Right atrium auricular region (tissue), 2 donors: ENCODE measurements around the gene TUSC2. TPM values are rescaled to one million over a fixed set of nuclear protein-coding genes. Genes with fewer than 3 reads are reported as not detected.

Source experiments
- DNase-seq: peaks from one replicate; pipeline ENCODE4 v3.0.0-alpha.2; 2019; ENCODE audit warnings: low spot score
- H3K27ac ChIP-seq, 2 donors: fragments of 200-600 bp; sonication (generic); 1 replicate in 1 of 2; 2 replicates in 1 of 2; pipeline ENCODE4 v1.5.1; 2016 to 2019
- H3K27me3 ChIP-seq, 2 donors: fragments of 200-600 bp; sonication (generic); one replicate each; pipeline versions ENCODE4 v1.5.1 to v1.6.0; 2017 to 2019
- H3K36me3 ChIP-seq: fragments of 200-600 bp; sonication (generic); one replicate; pipeline ENCODE4 v1.5.1; 2016
- H3K4me1 ChIP-seq, 2 donors: fragments of 200-600 bp; sonication (generic); one replicate each; pipeline versions ENCODE4 v1.5.1 to v1.6.0; 2017 to 2019
- H3K4me3 ChIP-seq, 2 donors: fragments of 200-600 bp; sonication (generic); 1 replicate in 1 of 2; 2 replicates in 1 of 2; pipeline ENCODE4 v1.5.1; 2017 to 2019; ENCODE audit warnings: mild to moderate bottlenecking in 1 of 2, moderate library complexity in 1 of 2
- H3K9me3 ChIP-seq, 2 donors: fragments of 200-600 bp; sonication (generic); one replicate each; pipeline ENCODE4 v1.5.1; 2019
- CTCF ChIP-seq, 2 donors: fragments of 200-600 bp; sonication (generic); IDR thresholded peaks; one replicate each; pipeline ENCODE4 v1.5.1; 2019; ENCODE audit warnings: antibody characterized with exemption in 2 of 2
- total RNA-seq, 2 donors: library from RNA; depleted of rRNA; stranded (reverse); fragments of >200 nt; gene quantifications; one replicate each; pipeline ENCODE4 v1.1.0, GENCODE V29; 2016

Gene TUSC2
- total RNA-seq, 2 donors from 2014 or later = 23.4 to 29.6 TPM

GRCh38 chr3:50345586-50346234 is 17.7 kb upstream of the TUSC2 start, which contains the start of gene ZMYND10:
Gene ZMYND10, minus strand, starts transcription at chr3:50345732. Its CDS starts 153 bp downstream, at chr3:50345579.
- DNase-seq = peak; percentile 76
- H3K36me3 ChIP-seq = peaks cover 12% of the 10 kb centered on the region
- TF ChIP-seq CTCF (IDR thresholded peaks at IDR 0.05) = no peak
- H3K27me3 ChIP-seq = no peaks in the 10 kb centered on the region
- peaks cover 0 to 38% of the 10 kb centered on the region in 2 donors for H3K4me1 ChIP-seq
- H3K27ac ChIP-seq = peak within 1 kb of the TSS in 1 of 2 donors; percentile 27
- H3K4me3 ChIP-seq = peak within 1 kb of the TSS; percentile 33 to 39
- no peaks in the 10 kb centered on the region for H3K9me3 ChIP-seq

- Histone ChIP-seq H3K4me3 (peak overlapping the region in 1 of 2 donors; percentile 39), H3K9me3 (no peaks in the 10 kb centered on the region), H3K27me3 (no peaks in the 10 kb centered on the region), H3K4me1 (peaks cover 0 to 40% of the 10 kb centered on the region in 2 donors), H3K27ac (no peak overlapping the region), H3K36me3 (peaks cover 12% of the 10 kb centered on the region)
- no peak for TF ChIP-seq CTCF (IDR thresholded peaks at IDR 0.05)
- no peak for DNase-seq
Measured at GRCh38 chr3:50345008-50345407, 17.0 kb upstream of the TUSC2 start.

GRCh38 chr3:50342813-50343633 is 15.0 kb upstream of the TUSC2 start:
- peaks cover 0 to 47% of the 10 kb centered on the region in 2 donors for H3K4me1 ChIP-seq
- H3K36me3 ChIP-seq = no peaks in the 10 kb centered on the region
- no peaks in the 10 kb centered on the region for H3K9me3 ChIP-seq
- no peaks in the 10 kb centered on the region for H3K27me3 ChIP-seq
- no peak overlapping the region for H3K27ac ChIP-seq
- no peak overlapping the region for H3K4me3 ChIP-seq
- DNase-seq = no peak
- no peak for TF ChIP-seq CTCF (IDR thresholded peaks at IDR 0.05)

GRCh38 chr3:50341996-50342650 is 14.1 kb upstream of the TUSC2 start:
- H3K27me3 ChIP-seq = no peaks in the 10 kb centered on the region
- peaks cover 0 to 51% of the 10 kb centered on the region in 2 donors for H3K4me1 ChIP-seq
- H3K36me3 ChIP-seq = no peaks in the 10 kb centered on the region
- no peak overlapping the region for H3K27ac ChIP-seq
- no peak overlapping the region for H3K4me3 ChIP-seq
- H3K9me3 ChIP-seq = no peaks in the 10 kb centered on the region
- no peak for TF ChIP-seq CTCF (IDR thresholded peaks at IDR 0.05)
- DNase-seq = no peak

- Histone ChIP-seq H3K4me3 (peak overlapping the region in 1 of 2 donors; percentile 57), H3K9me3 (no peaks in the 10 kb centered on the region), H3K27ac (peak overlapping the region in 1 of 2 donors; percentile 99), H3K4me1 (peaks cover 0 to 54% of the 10 kb centered on the region in 2 donors), H3K27me3 (no peaks in the 10 kb centered on the region), H3K36me3 (no peaks in the 10 kb centered on the region)
- TF ChIP-seq CTCF (IDR thresholded peaks at IDR 0.05) = no peak
- DNase-seq = no peak
Measured at GRCh38 chr3:50341537-50341936, 13.5 kb upstream of the TUSC2 start.
